ENCODE results near the gene SLC22A31. TPM values are rescaled to one million over a fixed set of nuclear protein-coding genes. Genes with fewer than 3 reads are reported as not detected.
"Not testable (repeated sequence)": the region's sequence is repeated elsewhere in the genome, so short reads cannot be mapped to it uniquely, and the experiment has no call there.

The SLC22A31 gene
- total RNA-seq = 0.71 and 1.1 TPM in 2 replicates

DNA sequence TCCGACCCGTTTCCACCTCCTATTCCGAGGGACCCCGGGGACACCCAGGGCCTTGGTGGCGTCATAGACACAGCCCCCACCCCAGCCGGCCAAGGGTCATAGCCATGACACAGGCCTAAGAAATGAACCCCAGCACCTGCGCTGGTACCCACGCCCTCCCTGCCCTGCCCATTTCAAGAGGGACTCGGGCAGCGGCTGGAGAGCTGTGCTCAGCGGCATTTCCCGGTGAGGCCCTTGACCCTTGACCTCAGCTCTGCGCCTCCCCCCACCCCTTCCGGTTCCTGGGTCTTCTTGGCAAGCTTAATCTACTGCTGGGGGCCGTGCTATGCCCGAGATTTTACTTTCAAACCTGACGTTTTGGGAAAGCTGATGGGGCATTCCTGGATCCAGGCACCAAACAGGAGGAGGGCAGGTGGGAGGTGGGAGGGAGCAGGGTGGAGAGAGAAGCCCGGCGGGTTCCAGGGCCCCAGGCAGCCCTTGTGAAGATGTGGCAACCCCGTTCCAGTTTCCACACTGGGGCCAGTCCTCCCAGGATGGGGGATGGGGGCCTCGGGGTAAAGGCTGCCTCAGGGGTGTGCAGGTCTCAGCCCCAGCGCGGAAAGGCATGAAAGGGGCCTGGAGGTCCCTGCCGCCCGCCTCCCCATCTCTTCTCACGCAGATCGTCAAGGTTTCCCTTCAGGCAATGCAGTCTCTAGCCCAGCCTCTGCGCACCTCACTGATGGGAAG is at the start of gene SLC22A31:
Gene SLC22A31 (minus strand): TSS at position 414 of the 726 bp plus-strand sequence. CDS start 36 bp downstream, at position 378.
- H3K27me3 Mint-ChIP-seq (ENCODE audit: low read depth) = peaks cover 28% of the 10 kb centered on the region
- peaks cover 2% of the 10 kb centered on the region for H3K4me1 Mint-ChIP-seq (ENCODE audit: low read depth)
- intact Hi-C loops (cut with micrococcal nuclease) = no loop called here
- peaks cover 6% of the 10 kb centered on the region for H3K36me3 Mint-ChIP-seq (ENCODE audit: low read depth)
- DNase-seq (ENCODE audit: low spot score) = no peak
- H3K4me3 Mint-ChIP-seq (ENCODE audit: low read depth) = peak within 1 kb of the TSS; percentile 17
- no peak within 1 kb of the TSS for H3K27ac Mint-ChIP-seq
- H3K9me3 Mint-ChIP-seq = peaks cover 7% of the 10 kb centered on the region

DNA sequence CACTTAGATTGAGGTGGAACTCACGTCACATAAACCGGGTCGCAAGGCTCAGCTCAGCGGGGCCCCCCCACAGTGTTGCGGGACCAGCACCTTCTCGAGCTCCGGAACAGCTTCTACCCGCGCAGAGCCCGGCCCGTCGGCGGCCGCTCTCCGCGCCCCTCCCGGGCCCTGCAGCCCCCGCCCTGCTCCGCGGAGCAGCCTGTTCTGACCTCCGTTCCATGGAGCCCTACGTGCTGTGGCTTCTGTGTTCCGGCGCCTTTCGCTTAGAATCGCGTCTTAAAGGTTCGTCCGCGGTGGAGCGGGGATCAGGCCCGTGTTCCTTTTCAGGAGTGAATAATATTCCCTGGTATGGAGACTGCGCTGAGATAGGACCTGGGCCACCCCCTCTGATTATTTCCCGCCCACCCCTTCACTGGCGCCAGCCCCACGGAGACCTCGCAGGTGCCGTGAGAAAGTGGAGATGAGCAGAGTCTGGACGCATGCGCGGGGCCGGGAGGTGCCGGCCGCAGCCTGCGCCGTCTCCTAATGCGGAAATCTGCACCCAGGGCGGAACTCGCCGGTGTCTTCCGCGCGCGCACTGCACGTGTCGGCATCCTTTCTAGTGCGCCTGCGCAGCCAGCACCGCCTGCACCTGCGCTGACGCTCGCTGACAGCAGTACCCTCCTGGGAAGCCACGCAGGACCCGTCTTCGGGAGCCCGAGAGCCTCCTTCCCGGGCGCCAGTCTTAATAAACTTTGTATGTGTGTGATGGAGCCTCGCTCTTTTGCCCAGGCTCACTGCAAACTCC is 48.1 kb upstream of the SLC22A31 start:
- Mint-ChIP-seq H3K9me3 (peaks cover 10% of the 10 kb centered on the region), H3K4me1 (ENCODE audit: low read depth) (peaks cover 5% of the 10 kb centered on the region), H3K27ac (no peak overlapping the region), H3K27me3 (ENCODE audit: low read depth) (peaks cover 2% of the 10 kb centered on the region), H3K36me3 (ENCODE audit: low read depth) (peaks cover 8% of the 10 kb centered on the region), H3K4me3 (ENCODE audit: low read depth) (peak overlapping the region; percentile 54)
- DNase-seq (ENCODE audit: low spot score) = no peak
- intact Hi-C loops (cut with micrococcal nuclease) = no loop called here

DNA sequence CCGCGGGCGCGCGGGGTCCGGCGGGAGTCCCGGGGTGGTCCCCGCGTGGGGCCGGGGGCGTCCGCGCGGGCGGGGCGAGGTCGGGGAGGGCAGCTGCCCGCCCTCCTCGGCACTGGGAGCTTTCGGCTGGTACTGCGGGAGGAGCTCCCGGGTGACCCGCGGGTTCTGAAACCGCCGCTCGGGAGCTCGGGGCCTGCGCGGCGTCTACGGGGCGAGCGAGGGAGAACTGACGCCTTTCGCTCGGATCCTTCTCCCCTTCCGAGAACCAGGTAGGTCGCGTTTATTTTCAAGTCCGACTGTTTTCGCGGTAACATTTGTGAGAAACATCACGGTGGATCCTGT is 47.4 kb upstream of the SLC22A31 start:
- not testable (repeated sequence) for H3K27me3 Mint-ChIP-seq (ENCODE audit: low read depth); H3K36me3 Mint-ChIP-seq (ENCODE audit: low read depth); H3K27ac Mint-ChIP-seq; H3K4me1 Mint-ChIP-seq (ENCODE audit: low read depth); DNase-seq (ENCODE audit: low spot score)
- intact Hi-C loops (cut with micrococcal nuclease) = loop anchor here (2.0 kb wide), 1 partner anchor 31 kb away; the partner anchor contains the start of gene ZNF778
- Mint-ChIP-seq H3K9me3 (peaks cover 10% of the 10 kb centered on the region), H3K4me3 (ENCODE audit: low read depth) (peak overlapping the region; percentile 51)

DNA sequence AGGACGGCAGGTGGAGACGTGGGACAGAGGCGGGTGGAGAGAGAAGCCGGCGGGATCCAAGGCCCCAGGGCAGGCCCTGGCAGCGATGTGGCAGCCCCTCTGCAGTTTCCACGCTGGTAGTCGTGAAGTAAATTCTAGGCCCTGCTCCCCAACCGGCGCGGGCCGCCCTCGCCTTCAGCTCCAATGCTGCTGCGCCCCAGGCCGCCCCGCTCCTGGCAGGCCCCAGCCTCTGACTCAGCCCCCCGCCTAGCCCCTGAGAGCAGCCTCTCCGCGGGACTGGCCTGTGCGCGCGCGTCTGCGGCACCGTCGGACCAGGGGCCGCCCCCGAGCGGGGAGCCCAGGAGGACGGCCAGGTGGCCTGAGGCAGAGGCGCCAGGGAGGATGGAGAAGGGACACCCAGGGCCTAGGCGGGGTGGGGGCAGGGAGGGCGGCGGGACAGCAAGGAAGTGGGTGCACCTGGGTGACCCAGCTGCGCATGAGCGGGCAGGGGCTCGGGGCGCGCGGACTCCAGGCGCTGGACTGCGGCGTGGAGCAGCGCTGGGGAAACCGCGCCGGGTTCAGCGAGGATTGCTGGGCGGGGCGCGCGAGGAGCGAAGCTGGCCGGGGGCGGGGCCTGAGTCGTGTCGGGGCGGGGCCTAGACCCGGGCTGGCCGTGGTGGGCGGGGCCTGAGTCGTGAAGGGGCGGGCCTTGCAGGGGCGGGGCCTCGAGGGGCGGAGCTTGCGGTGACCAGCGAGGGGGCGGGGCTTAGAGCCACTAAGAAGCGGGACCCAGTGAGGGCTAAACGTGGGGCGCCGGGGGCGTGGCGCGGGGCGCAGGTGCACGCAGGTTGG is 46.8 kb upstream of the SLC22A31 start:
- H3K27ac Mint-ChIP-seq = no peak overlapping the region

DNA sequence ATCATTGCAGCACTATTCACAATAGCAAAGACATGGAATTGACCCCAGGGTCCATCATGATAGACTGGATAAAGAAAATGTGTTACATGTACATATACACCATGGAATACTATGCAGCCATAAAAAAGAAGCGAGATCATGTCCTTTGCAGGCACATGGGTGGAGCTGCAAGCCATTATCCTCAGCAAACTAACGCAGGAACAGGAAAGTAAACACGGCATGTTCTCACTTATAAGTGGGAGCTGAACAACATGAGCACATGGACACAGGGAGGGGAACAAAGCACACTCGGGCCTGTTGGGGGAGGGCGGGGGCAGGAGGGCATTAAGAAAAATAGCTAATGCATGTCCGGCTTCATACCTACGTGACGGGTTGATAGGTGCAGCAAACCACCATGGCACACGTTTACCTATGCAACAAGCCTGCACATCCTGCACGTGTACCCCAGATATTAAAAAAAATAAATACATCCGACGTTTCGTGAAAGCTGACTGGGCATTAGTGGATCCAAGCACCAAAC is 46.1 kb upstream of the SLC22A31 start:
- peaks cover 8% of the 10 kb centered on the region for H3K36me3 Mint-ChIP-seq (ENCODE audit: low read depth)
- H3K4me3 Mint-ChIP-seq (ENCODE audit: low read depth) = peak overlapping the region; percentile 53
- H3K27me3 Mint-ChIP-seq (ENCODE audit: low read depth) = peaks cover 2% of the 10 kb centered on the region
- no peak for DNase-seq (ENCODE audit: low spot score)
- intact Hi-C loops (cut with micrococcal nuclease) = loop anchor here (2.0 kb wide), 1 partner anchor 30 kb away; the partner anchor contains the start of gene ZNF778
- peaks cover 7% of the 10 kb centered on the region for H3K4me1 Mint-ChIP-seq (ENCODE audit: low read depth)
- H3K9me3 Mint-ChIP-seq = peaks cover 10% of the 10 kb centered on the region
- H3K27ac Mint-ChIP-seq = no peak overlapping the region

More for the DNA sequence above, 46.8 kb upstream of the SLC22A31 start:
- Mint-ChIP-seq H3K9me3 (peaks cover 10% of the 10 kb centered on the region), H3K27me3 (ENCODE audit: low read depth) (peaks cover 2% of the 10 kb centered on the region), H3K4me3 (ENCODE audit: low read depth) (peak overlapping the region; percentile 53), H3K4me1 (ENCODE audit: low read depth) (peaks cover 7% of the 10 kb centered on the region), H3K36me3 (ENCODE audit: low read depth) (peaks cover 8% of the 10 kb centered on the region)
- intact Hi-C loops (cut with micrococcal nuclease) = loop anchor here (2.0 kb wide), 1 partner anchor 30 kb away; the partner anchor contains the start of gene ZNF778
- DNase-seq (ENCODE audit: low spot score) = peak; percentile 87

DNA sequence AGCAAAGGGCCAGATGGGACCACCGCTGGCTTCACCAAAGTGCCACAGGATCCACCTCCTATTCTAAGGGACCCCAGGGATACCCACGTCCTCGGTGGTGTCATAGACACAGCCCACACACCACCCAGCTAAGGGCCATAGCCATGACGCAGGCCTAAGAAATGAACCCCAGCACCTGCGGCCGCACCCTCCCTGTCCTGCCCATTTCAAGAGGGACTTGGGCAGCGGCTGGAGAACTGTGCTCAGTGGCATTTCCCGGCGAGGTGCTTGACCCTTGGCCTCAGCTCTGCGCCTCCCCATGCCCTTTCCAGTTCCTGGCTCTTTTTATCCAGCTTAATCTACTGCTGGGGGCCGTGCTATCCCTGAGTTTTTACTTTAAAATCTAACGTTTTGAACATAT is 44.4 kb upstream of the SLC22A31 start:
- H3K36me3 Mint-ChIP-seq (ENCODE audit: low read depth) = peaks cover 3% of the 10 kb centered on the region
- no peaks in the 10 kb centered on the region for H3K27me3 Mint-ChIP-seq (ENCODE audit: low read depth)
- no peak overlapping the region for H3K4me3 Mint-ChIP-seq (ENCODE audit: low read depth)
- DNase-seq (ENCODE audit: low spot score) = no peak
- H3K9me3 Mint-ChIP-seq = peaks cover 1% of the 10 kb centered on the region
- H3K27ac Mint-ChIP-seq = no peak overlapping the region
- H3K4me1 Mint-ChIP-seq (ENCODE audit: low read depth) = peaks cover 10% of the 10 kb centered on the region
- intact Hi-C loops (cut with micrococcal nuclease) = loop anchor here (5.0 kb wide), 2 partner anchors 263 to 318 kb away; partner anchors contain the start of genes RPL13 and SPG7

DNA sequence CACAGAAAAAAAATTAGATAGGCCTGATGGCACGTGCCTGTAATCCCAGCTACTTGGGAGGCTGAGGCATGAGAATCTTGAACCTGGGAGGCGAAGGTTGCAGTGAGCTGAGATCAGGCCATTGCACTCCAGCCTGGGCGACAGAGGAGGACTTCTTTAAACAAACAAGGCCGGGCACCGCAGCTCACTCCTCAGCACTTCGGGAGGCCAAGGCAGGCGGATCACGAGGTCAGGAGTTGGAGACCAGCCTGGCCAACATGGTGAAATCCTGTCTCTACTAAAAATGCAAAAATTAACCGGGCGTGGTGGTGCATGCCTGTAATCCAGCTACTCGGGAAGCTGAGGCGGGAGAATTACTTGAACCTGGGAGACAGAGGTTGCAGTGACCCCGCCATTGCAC is 43.9 kb upstream of the SLC22A31 start:
- not testable (repeated sequence) for DNase-seq (ENCODE audit: low spot score); H3K9me3 Mint-ChIP-seq; H3K36me3 Mint-ChIP-seq (ENCODE audit: low read depth); H3K27ac Mint-ChIP-seq; H3K4me3 Mint-ChIP-seq (ENCODE audit: low read depth); H3K27me3 Mint-ChIP-seq (ENCODE audit: low read depth)
- peaks cover 10% of the 10 kb centered on the region for H3K4me1 Mint-ChIP-seq (ENCODE audit: low read depth)
- intact Hi-C loops (cut with micrococcal nuclease) = loop anchor here (5.0 kb wide), 2 partner anchors 263 to 318 kb away; partner anchors contain the start of genes RPL13 and SPG7

DNA sequence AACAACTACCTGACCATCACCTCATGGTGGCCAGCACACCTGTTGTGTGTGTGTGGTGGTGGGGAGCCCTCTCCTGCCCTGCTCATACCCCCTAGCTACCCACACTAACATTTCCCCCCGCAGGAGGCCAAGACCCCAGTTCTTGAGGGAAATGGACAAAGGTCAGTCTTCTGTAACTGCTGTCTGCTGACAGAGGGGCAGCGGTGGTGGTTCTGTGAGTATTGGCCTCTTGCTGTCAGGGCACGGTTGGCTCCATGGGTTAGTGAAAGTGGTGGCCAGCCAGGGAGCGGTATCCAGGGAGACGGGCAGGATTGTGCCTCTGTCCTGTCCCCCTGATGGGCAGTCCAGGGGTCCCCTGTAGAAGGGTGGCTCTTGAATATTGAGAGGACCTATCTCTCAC is 43.3 kb upstream of the SLC22A31 start:
- Mint-ChIP-seq H3K4me1 (ENCODE audit: low read depth) (peaks cover 10% of the 10 kb centered on the region), H3K36me3 (ENCODE audit: low read depth) (peaks cover 2% of the 10 kb centered on the region), H3K27ac (no peak overlapping the region), H3K27me3 (ENCODE audit: low read depth) (no peaks in the 10 kb centered on the region), H3K9me3 (no peaks in the 10 kb centered on the region), H3K4me3 (ENCODE audit: low read depth) (no peak overlapping the region)
- no peak for DNase-seq (ENCODE audit: low spot score)
- intact Hi-C loops (cut with micrococcal nuclease) = loop anchor here (5.0 kb wide), 2 partner anchors 264 to 319 kb away; partner anchors contain the start of genes RPL13 and SPG7

DNA sequence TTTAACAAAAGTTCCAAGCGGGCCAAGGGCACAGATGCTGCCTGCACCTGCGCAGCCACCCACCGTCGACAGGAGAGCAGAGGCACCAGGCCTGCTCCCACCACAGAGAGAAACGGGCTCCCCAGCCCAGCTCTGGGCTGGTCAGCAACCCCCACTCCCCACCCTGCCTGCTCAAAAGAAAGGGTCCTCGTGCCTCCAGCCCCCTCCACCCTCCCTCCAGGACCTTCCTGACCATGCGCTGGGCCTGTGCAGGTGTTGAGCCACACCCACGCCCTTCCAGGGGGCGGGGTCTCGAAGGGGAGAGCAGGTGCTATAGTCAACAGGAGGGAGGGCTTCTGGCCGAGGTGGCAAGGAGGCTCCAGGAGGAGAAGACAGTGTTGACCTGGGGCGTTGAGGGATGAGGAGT is 42.5 kb upstream of the SLC22A31 start:
- peaks cover 2% of the 10 kb centered on the region for H3K36me3 Mint-ChIP-seq (ENCODE audit: low read depth)
- intact Hi-C loops (cut with micrococcal nuclease) = loop anchor here (5.0 kb wide), 2 partner anchors 265 to 320 kb away; partner anchors contain the start of genes RPL13 and SPG7
- H3K27ac Mint-ChIP-seq = no peak overlapping the region
- peak overlapping the region; percentile 8 for H3K4me3 Mint-ChIP-seq (ENCODE audit: low read depth)
- H3K9me3 Mint-ChIP-seq = no peaks in the 10 kb centered on the region
- H3K4me1 Mint-ChIP-seq (ENCODE audit: low read depth) = peaks cover 10% of the 10 kb centered on the region
- H3K27me3 Mint-ChIP-seq (ENCODE audit: low read depth) = no peaks in the 10 kb centered on the region
- no peak for DNase-seq (ENCODE audit: low spot score)

DNA sequence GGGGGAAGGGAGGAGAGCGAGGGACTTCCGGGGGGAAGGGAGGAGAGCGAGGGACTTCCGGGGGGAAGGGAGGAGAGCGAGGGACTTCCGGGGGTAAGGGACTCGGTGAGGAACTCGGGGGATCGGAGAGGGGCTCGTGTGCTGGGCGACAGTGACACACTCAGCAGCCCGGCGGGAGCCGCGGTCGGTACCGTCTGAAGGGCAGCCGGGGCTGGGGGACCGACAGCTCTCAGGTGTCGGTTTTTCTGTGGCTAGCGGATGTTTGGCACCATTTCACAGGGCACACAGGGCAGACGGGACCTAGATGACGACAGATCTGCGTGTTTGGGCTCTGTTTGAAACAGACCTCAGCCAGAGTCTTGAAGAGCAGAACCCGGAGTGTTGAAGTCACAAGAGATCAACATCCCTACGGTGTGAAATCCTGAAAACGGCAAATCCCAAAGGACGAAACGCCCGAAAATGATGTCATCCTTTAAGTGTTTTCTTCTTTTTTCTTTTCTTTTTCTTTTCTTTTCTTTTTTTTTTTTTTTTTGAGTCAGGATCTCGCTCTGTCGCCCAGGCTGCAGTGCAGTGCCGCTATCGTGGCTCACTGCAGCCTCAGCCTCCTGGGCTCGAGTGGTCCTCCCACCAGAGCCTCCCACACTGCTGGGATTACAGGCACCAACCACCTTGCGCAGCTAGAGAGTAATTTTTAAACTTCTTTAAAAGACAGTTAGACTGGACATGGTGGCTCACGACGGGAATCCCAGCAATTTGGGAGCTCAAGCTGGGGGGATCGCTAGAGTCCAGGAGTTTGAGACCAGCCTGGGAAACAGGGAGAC is 41.1 kb upstream of the SLC22A31 start:
- peak overlapping the region; percentile 97 for H3K4me3 Mint-ChIP-seq (ENCODE audit: low read depth)
- H3K27ac Mint-ChIP-seq = peak overlapping the region; percentile 98
- no peaks in the 10 kb centered on the region for H3K27me3 Mint-ChIP-seq (ENCODE audit: low read depth)
- peak; percentile 78 for DNase-seq (ENCODE audit: low spot score)
- H3K36me3 Mint-ChIP-seq (ENCODE audit: low read depth) = peaks cover 2% of the 10 kb centered on the region
- no peaks in the 10 kb centered on the region for H3K9me3 Mint-ChIP-seq
- intact Hi-C loops (cut with micrococcal nuclease) = loop anchor here (5.0 kb wide), 2 partner anchors 266 to 321 kb away; partner anchors contain the start of genes RPL13 and SPG7
- peaks cover 10% of the 10 kb centered on the region for H3K4me1 Mint-ChIP-seq (ENCODE audit: low read depth)

DNA sequence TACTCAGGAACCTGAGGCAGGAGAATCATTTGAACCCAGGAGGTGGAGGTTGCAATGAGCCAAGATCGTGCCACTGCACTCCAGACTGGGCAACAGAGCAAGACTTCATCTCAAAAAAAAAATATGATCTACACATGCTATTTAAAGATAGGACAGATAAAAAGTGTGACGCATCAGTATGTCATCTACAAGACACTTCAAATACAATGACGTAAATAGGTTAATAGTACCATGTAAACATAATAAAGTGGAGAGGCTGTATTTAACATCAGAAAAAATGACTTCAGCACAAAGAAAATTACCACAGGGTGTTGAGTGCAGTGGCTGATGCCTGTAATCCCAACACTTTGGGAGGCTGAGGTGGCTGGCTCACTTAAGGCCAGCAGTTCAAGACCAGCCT is 37.4 kb upstream of the SLC22A31 start:
- Mint-ChIP-seq H3K36me3 (ENCODE audit: low read depth) (peaks cover 14% of the 10 kb centered on the region), H3K9me3 (peaks cover 10% of the 10 kb centered on the region), H3K27me3 (ENCODE audit: low read depth) (no peaks in the 10 kb centered on the region), H3K4me3 (ENCODE audit: low read depth) (no peak overlapping the region), H3K4me1 (ENCODE audit: low read depth) (peaks cover 5% of the 10 kb centered on the region), H3K27ac (no peak overlapping the region)
- DNase-seq (ENCODE audit: low spot score) = no peak
- intact Hi-C loops (cut with micrococcal nuclease) = no loop called here

Data from activated T-helper 2 cell treated with anti-CD3 and anti-CD28 coated beads, Interferon-gamma antibody, Interleukin-2, Interleukin-4, amounts not matched to agents 10 μg/mL and 5 μg/mL and 100 μg/mL, durations not matched to agents 14 hours and 24 hours and 36 hours (primary cell).